D721Med (cell line): ENCODE results near the gene MINDY3.

ENCODE experiments used
- DNase-seq: peaks from one replicate; pipeline ENCODE4 v3.0.0; 2011; ENCODE audit warnings: low spot score; ENCODE audit not compliant: insufficient read length
- FAIRE-seq: peaks from 2 replicates; lab custom pipeline; 2011; peaks lifted over from hg19 to GRCh38; lab: Jason Lieb, UNC
- CTCF ChIP-seq: IDR thresholded peaks from 2 replicates; pipeline ENCODE4 v1.5.1; 2012; ENCODE audit warnings: mild to moderate bottlenecking, control low read depth; ENCODE audit not compliant: insufficient read depth; ENCODE audit errors: missing control alignments

MINDY3 gene

GRCh38 chr10:15844517-15844916, 15.8 kb downstream of the MINDY3 start:
- no peak for TF ChIP-seq CTCF
- FAIRE-seq: no peak
- DNase-seq: no peak

GRCh38 chr10:15843695-15844094, 16.6 kb downstream of the MINDY3 start:
- FAIRE-seq (no peak), DNase-seq (no peak)
- no peak for TF ChIP-seq CTCF

GRCh38 chr10:15842556-15843169, 17.6 kb downstream of the MINDY3 start:
- FAIRE-seq (no peak), DNase-seq (no peak)
- TF ChIP-seq CTCF: no peak

- DNase-seq (no peak), FAIRE-seq (peak; percentile 66)
- TF ChIP-seq CTCF: no peak
Observed at GRCh38 chr10:15841696-15842095, 18.6 kb downstream of the MINDY3 start.

GRCh38 chr10:15836807-15837206, 23.5 kb downstream of the MINDY3 start:
- FAIRE-seq (no peak), DNase-seq (no peak)
- TF ChIP-seq CTCF: no peak

GRCh38 chr10:15829495-15829894, 30.8 kb downstream of the MINDY3 start:
- DNase-seq: no peak
- no peak for FAIRE-seq
- TF ChIP-seq CTCF: no peak

- FAIRE-seq (peak; percentile 84), DNase-seq (no peak)
- peak; percentile 60 for TF ChIP-seq CTCF
Observed at GRCh38 chr10:15824498-15824897, 35.8 kb downstream of the MINDY3 start.
